Effector CD4-positive, alpha-beta T cell (primary cell): ENCODE data around the gene DDX60.

ENCODE experiments used
- DNase-seq: peaks from one replicate; pipeline ENCODE4 v3.0.0-alpha.2; 2020

Gene DDX60

DNA sequence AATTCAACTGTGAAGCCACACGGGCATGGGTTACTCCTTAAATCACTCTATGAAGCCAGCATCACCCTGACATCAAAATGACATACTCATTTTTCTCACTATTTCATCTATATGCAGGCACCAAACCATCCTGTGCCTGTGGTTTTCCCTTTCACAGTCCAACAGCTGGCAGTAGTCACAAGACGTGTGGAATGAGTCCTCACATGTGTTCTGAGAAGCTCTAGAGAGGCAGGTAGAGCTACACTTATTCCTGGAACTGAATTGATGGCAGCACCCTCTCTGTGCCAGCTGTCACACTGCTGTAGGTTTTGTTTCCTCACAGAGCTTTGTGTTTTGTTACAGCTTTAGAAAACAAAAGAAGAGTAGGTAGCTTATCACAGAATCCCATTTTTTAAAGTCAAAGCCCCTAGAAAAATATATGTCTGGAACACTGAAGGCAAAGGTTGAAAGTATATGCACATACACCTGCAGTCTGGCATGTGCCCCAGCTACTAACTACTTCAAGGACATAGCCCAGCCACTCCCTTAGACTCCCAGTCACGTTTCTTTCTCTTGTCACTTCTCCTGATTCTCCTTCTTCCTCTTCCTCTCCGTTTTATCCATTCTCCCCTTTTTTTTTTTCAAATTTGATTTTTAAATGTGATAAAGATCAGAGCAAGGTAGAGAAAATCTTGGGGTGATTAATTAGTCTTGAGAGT lies 119.1 kb downstream of the DDX60 start:
- no peak for DNase-seq

DNA sequence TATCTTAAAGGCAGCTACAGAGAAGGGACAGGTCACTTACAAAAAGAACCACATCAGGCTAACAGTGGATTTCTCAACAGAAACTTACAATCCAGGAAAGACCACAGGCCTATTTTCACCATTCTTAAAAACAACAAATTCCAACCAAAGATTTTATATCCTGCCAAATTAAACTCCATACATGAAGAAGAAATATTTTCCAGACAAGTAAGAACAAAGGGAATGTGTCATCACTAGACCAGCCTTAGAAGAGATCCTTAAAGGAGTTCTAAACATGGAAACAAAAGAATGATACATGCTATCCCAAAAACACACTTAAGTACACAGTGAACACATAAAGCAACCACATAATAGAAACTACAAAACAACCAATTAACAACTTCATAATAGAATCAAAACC lies 120.6 kb downstream of the DDX60 start:
- DNase-seq: no peak

DNA sequence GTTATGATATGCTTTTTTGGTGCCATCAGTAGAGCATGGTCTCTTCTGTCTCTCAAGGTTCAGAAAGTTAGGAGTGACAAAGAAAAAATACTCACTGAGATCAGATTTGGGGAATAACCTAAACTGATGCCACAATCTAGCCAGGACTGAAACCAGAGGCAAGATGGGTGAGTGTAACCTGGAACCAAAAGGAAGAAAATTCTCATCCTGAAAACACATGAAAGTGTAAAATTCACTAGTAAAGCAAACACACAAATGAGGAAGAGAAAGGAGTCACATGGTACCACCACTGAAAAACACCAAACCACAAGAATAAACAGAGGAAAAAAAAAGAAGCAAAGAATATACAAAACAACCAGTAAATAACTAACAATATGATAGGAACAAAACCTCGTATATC lies 129.8 kb downstream of the DDX60 start:
- DNase-seq: no peak

DNA sequence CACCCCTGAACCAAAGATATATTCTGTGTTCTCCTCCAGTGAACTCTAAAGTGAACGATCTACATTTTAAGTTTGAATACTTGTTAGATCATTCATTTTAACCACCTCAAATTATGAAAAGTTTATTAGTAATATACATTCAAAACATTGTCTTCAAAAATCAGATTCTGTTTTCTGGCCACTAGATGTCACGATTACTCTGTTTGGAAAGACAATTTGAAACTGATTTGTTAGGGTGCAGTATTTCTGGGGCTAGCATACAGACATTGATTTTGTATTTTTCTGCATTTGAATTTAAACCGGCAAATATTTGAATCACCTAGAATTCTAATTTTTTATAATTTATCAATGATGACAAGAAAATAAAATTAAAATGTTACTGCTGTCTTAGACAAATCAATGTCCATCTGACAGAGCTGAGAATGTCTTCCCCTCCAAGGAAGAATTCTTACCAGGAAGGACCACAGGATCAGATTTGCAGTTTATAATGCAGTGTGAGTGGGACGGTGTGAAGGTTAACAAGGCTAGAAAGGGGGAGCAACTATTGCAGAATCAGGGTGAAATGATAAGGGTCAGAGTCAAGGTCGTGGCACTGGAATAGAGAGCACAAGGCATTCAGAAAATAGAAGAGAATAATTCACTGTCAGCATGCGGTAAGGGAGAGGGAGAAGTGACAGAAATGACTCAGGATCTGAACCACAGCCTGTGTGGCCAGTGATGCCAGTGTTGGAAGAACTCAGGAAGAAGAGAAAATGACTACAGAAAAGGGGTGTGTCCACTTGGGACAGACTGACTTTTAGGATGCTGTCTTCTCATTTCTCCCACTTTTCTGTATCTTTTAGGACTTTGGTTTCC lies 134.6 kb downstream of the DDX60 start:
- no peak for DNase-seq

DNA sequence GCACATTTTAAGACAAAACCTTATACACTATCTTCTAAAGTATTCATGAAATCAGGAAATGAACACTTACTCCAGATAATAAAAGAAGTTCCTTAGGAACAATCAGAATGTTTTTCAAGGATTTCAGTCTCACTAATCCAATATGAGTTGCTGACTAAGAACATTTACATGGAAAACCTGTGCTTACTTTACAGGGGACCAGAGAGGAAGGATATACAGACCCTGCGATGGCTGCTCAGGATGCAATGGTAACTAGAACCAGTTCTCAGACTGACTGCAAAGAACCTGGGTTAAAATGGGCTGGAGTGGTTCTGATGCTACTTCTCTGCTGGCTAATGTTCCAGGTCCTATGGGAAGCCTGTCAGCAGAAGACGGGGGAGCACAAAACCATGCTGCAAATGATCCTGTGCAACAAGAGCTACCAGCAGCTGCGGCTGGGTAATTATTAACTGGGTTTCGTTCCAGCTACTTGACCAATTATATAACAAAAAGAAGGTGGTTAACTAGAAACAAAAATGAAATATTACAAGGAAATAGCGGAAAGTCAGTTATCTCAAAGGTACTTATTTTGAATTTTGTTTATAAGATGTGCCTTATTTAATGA lies 140.9 kb downstream of the DDX60 start:
- DNase-seq: no peak

DNA sequence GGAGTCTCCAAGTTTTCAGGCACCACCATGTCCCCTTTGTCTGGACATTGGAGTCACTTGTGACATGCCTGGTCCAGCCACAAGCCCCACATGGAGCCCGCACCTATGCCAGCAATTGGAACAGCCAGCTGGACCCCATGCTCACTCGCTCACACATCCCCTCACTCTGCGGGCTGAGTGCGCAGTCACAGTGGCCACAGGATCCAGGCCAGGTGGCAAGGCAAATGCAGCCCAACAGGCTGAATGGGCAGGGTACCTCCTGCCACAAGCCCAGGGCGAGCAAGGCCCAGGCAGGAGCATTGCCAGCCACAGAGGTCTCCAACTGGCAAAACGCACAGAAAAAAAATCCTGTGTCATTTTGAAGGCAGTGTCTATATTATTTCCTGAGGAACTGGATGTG lies 144.2 kb downstream of the DDX60 start:
- no peak for DNase-seq

DNA sequence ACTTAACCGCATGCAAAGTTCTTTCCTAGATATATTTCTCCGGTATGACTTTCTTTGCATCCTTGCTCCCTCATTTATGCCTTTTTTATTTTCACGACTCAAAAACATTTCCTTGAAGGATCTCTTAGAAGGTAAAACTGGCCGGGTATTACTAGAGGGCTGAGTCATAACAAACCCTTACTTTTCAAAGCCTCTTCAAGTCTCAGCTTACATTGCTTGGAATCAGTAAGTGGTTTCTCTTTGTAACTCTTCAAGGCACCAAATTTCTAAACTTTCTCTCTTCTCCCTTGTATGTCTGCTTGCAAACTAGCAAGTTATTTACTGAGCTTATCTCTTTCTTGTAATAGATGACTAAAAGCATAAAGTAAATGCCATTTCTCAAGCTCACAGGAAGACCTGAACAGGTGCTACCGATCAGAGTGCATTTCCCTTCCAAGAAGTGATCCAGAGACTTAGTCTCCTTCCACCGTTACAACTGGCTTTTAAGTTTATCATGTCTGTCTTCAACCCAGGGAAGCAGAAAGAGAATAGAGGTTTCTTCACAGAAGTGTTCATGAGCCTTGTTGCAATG lies 150.8 kb downstream of the DDX60 start:
- DNase-seq: no peak
